Endothelial cell of umbilical vein (primary cell): Measurements from ENCODE around the gene DENND1B. TPM values are rescaled to one million over a fixed set of nuclear protein-coding genes. Genes with fewer than 3 reads are reported as not detected.

Experiments used
- BruUV-seq: library from RNA; stranded (reverse); fragments of 400-500 nt; replicated peaks from 2 replicates; lab custom pipeline; 2021; lab: Mats Ljungman, UMichigan
- CTCF ChIA-PET: fragments of 300-600, 350-600 bp; sonication (Branson Sonifier 250); formaldehyde crosslinking; loops from one replicate; lab custom pipeline; 2021; ENCODE audit warnings: antibody characterized with exemption, inconsistent platforms; lab: Charles Lee
- POLR2A ChIA-PET: fragments of 300-600, 350-600 bp; sonication (Branson Sonifier 250); formaldehyde crosslinking; loops from one replicate; lab custom pipeline; 2021; ENCODE audit warnings: antibody characterized with exemption, inconsistent platforms; lab: Charles Lee
- DNase-seq: peaks from one replicate; pipeline ENCODE4 v3.0.0-alpha.2; 2011; ENCODE audit warnings: low read depth, low spot score
- FAIRE-seq: peaks from 2 replicates; lab custom pipeline; 2011; peaks lifted over from hg19 to GRCh38; lab: Jason Lieb, UNC
- H2AFZ ChIP-seq: 2 replicates; pipeline ENCODE4 v1.6.0; 2012; ENCODE audit warnings: low read depth, low read length, control low read depth, inconsistent platforms
- H3K27ac ChIP-seq: 2 replicates; pipeline ENCODE4 v1.5.1; 2011; ENCODE audit warnings: low read depth, mild to moderate bottlenecking, control low read depth, low read length, moderate library complexity; ENCODE audit not compliant: insufficient read depth
- H3K27me3 ChIP-seq, 2 experiments: 2 replicates each; pipeline versions ENCODE4 v1.6.0 to v1.6.1; 2011; ENCODE audit warnings: low read length in 2 of 2, mixed read lengths in 1 of 2; ENCODE audit not compliant: control insufficient read depth in 2 of 2, insufficient read depth in 2 of 2
- H3K36me3 ChIP-seq, 2 experiments: 2 replicates in 1 of 2; 3 replicates in 1 of 2; pipeline ENCODE4 v1.5.1; 2011; ENCODE audit warnings: low read length in 2 of 2, mild to moderate bottlenecking in 1 of 2, moderate library complexity in 1 of 2; ENCODE audit not compliant: control insufficient read depth in 2 of 2, insufficient read depth in 2 of 2; ENCODE audit errors: extremely low read depth in 1 of 2
- H3K4me1 ChIP-seq: 3 replicates; pipeline ENCODE4 v1.5.1; 2011; ENCODE audit warnings: mild to moderate bottlenecking, low read length; ENCODE audit not compliant: control insufficient read depth, insufficient read depth; ENCODE audit errors: extremely low read depth
- H3K4me2 ChIP-seq: 2 replicates; pipeline ENCODE4 v1.6.1; 2011; ENCODE audit warnings: low read length, control low read depth, mixed read lengths; ENCODE audit not compliant: insufficient read depth
- H3K4me3 ChIP-seq, 3 experiments: fragments of 200-600 bp in 1 of 3; sonication (generic), shearing (Covaris generic) in 1 of 3; replicated peaks in 1 of 3; 2 replicates each; pipeline ENCODE4 v1.5.1; 2011 to 2016; ENCODE audit warnings: control low read depth in 3 of 3, low read length in 3 of 3, mild to moderate bottlenecking in 2 of 3, inconsistent platforms in 1 of 3, low read depth in 1 of 3, moderate library complexity in 1 of 3; ENCODE audit not compliant: insufficient read depth in 1 of 3
- H3K79me2 ChIP-seq: 2 replicates; pipeline ENCODE4 v1.6.0; 2012; ENCODE audit warnings: low read length, inconsistent platforms; ENCODE audit not compliant: control insufficient read depth, insufficient read depth
- H3K9ac ChIP-seq: replicated peaks from 2 replicates; pipeline ENCODE3; 2011; ENCODE audit warnings: low read length, control low read depth; ENCODE audit not compliant: insufficient read depth; ENCODE audit errors: extremely low read depth
- H3K9me1 ChIP-seq: replicated peaks from 3 replicates; pipeline ENCODE4 v1.6.0; 2011; ENCODE audit warnings: mild to moderate bottlenecking, low read length; ENCODE audit not compliant: control insufficient read depth, insufficient read depth; ENCODE audit errors: extremely low read depth
- H3K9me3 ChIP-seq: replicated peaks from 2 replicates; pipeline ENCODE4 v1.5.1; 2012; ENCODE audit warnings: low read length, inconsistent platforms; ENCODE audit not compliant: control insufficient read depth, insufficient read depth
- H4K20me1 ChIP-seq: replicated peaks from 2 replicates; pipeline ENCODE3; 2011; ENCODE audit warnings: mild to moderate bottlenecking, low read length; ENCODE audit not compliant: control insufficient read depth, insufficient read depth; ENCODE audit errors: extremely low read depth
- CTCF ChIP-seq, 2 donors: IDR thresholded peaks; 1 replicate in 1 of 2; 2 replicates in 1 of 2; pipeline ENCODE4 v1.5.1; 2011; ENCODE audit warnings: low read length in 2 of 2, mild to moderate bottlenecking in 2 of 2, moderate library complexity in 2 of 2, control low read depth in 1 of 2, inconsistent platforms in 1 of 2, low read depth in 1 of 2; ENCODE audit not compliant: insufficient read depth in 1 of 2; ENCODE audit errors: extremely low read depth in 1 of 2
- EZH2 ChIP-seq: IDR thresholded peaks from 2 replicates; pipeline ENCODE4 v1.6.1; 2012; ENCODE audit warnings: borderline replicate concordance, low read depth, mild to moderate bottlenecking, moderate library complexity, low read length, inconsistent platforms; ENCODE audit not compliant: severe bottlenecking
- FOS ChIP-seq: IDR thresholded peaks from 2 replicates; pipeline ENCODE4 v1.6.1; 2011; ENCODE audit warnings: mild to moderate bottlenecking, low read length, moderate library complexity, borderline replicate concordance; ENCODE audit not compliant: insufficient read depth
- GATA2 ChIP-seq: IDR thresholded peaks from 2 replicates; pipeline ENCODE4 v1.7.0; 2011; ENCODE audit warnings: low read depth, mild to moderate bottlenecking, moderate library complexity, mixed read lengths, low read length; ENCODE audit not compliant: insufficient read length, insufficient read depth
- JUN ChIP-seq: IDR thresholded peaks from 2 replicates; pipeline ENCODE4 v1.6.1; 2011; ENCODE audit warnings: borderline replicate concordance, low read depth; ENCODE audit not compliant: insufficient read length, insufficient read depth
- MAX ChIP-seq: IDR thresholded peaks from 2 replicates; pipeline ENCODE4 v1.6.1; 2011; ENCODE audit not compliant: insufficient read depth, insufficient read length
- MYC ChIP-seq: IDR thresholded peaks from one replicate; pipeline ENCODE4 v1.6.1; 2011; ENCODE audit warnings: mild to moderate bottlenecking, low read depth, low read length
- POLR2A ChIP-seq: IDR thresholded peaks from 2 replicates; pipeline ENCODE4 v1.6.1; 2012; ENCODE audit warnings: low read depth, mild to moderate bottlenecking, control low read depth, low read length
- POLR2AphosphoS5 ChIP-seq: IDR thresholded peaks from 2 replicates; pipeline ENCODE4 v1.6.1; 2012; ENCODE audit warnings: low read depth, mild to moderate bottlenecking, control low read depth, low read length, moderate library complexity; ENCODE audit not compliant: insufficient read depth
- dilution Hi-C: fragments of 300-500 bp; cut with MboI; formaldehyde crosslinking; loops from one replicate; pipeline ENCODE4 v1.15.0; 2019; ENCODE audit warnings: low sequenced_read_pairs; ENCODE audit not compliant: extremely low pct_ligation_motif_present
- intact Hi-C: fragments of 100-400 bp; cut with micrococcal nuclease; formaldehyde crosslinking; loops from one replicate; pipeline ENCODE4 v1.10.0; 2022
- polyA plus RNA-seq, 4 experiments: library from polyadenylated mRNA; depleted of rRNA in 3 of 4; stranded (reverse) in 3 of 4; unstranded in 1 of 4; fragments of >200 nt; gene quantifications; 2 replicates each; pipeline versions ENCODE4 v1.2.1 to v1.2.3, GENCODE V29; 2011 to 2012; ENCODE audit warnings: missing spikeins in 1 of 4
- total RNA-seq: library from RNA; stranded (reverse); gene quantifications from 2 replicates; pipeline ENCODE4 v1.2.3, GENCODE V29; 2021

The DENND1B gene
- total and polyA plus RNA-seq, 2 donors (not counting 3 experiments of a cell fraction or from before 2014, with no cell fraction given) = 0.97 to 3.3 TPM

GRCh38 chr1:197660389-197660788 lies 114.9 kb downstream of the DENND1B start:
- no peak for DNase-seq
- no TSS peak for BruUV-seq
- Histone ChIP-seq H2AFZ (no peak overlapping the region), H4K20me1 (no peaks in the 10 kb centered on the region), H3K4me2 (no peak overlapping the region), H3K9me3 (no peaks in the 10 kb centered on the region), H3K4me3 (no peak overlapping the region), H3K9me1 (no peaks in the 10 kb centered on the region), H3K36me3 (no peaks in the 10 kb centered on the region), H3K79me2 (no peaks in the 10 kb centered on the region), H3K4me1 (peaks cover 13% of the 10 kb centered on the region), H3K9ac (no peak overlapping the region), H3K27me3 (no peaks in the 10 kb centered on the region), H3K27ac (no peak overlapping the region)
- dilution Hi-C loops = no loop called here
- POLR2A ChIA-PET = no interaction called here
- CTCF ChIA-PET = no interaction called here
- FAIRE-seq = no peak
- TF ChIP-seq JUN = no peak
- TF ChIP-seq EZH2 = no peak
- TF ChIP-seq MAX = no peak
- TF ChIP-seq MYC = no peak
- no peak for TF ChIP-seq POLR2AphosphoS5
- TF ChIP-seq FOS = no peak
- intact Hi-C loops = no loop called here

DNA sequence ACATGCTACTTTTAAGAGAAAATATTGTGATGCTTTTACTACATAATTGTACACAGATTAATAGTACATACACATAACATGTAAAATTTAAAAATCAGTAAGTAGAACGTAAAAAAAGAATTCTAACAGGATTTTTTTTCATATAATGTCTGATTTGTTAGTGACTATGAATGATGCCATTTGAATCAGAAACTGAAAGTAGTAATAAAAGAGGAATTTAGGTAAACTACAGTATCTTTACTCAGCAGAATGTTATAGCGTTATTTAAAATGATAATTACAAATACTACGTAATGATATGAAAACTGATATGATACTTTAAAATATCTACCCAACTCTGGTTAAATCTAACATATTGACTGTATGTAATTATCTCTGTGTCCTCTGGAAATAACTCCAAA lies 116.1 kb downstream of the DENND1B start:
- Histone ChIP-seq H3K9me3 (no peaks in the 10 kb centered on the region), H4K20me1 (no peaks in the 10 kb centered on the region), H3K27ac (no peak overlapping the region), H3K4me3 (no peak overlapping the region), H3K36me3 (no peaks in the 10 kb centered on the region), H3K27me3 (no peaks in the 10 kb centered on the region), H3K9me1 (no peaks in the 10 kb centered on the region), H3K79me2 (no peaks in the 10 kb centered on the region), H3K4me1 (peaks cover 5% of the 10 kb centered on the region), H3K9ac (no peak overlapping the region), H2AFZ (no peak overlapping the region), H3K4me2 (no peak overlapping the region)
- no peak for TF ChIP-seq MYC
- TF ChIP-seq POLR2A = no peak
- TF ChIP-seq GATA2 = no peak
- TF ChIP-seq JUN = no peak
- no peak for TF ChIP-seq FOS
- no peak for TF ChIP-seq EZH2
- TF ChIP-seq MAX = no peak
- no peak for TF ChIP-seq POLR2AphosphoS5
- no peak for TF ChIP-seq CTCF (IDR thresholded peaks at IDR 0.05; ENCODE audit: extremely low read depth in 1 of 2, insufficient read depth in 1 of 2, low read depth in 1 of 2, low read length in 2 of 2)
- POLR2A ChIA-PET = no interaction called here
- CTCF ChIA-PET = no interaction called here
- no peak for FAIRE-seq
- dilution Hi-C loops (no loop called here), intact Hi-C loops (no loop called here)
- no TSS peak for BruUV-seq
- no peak for DNase-seq
